Effector memory CD4-positive, alpha-beta T cell (primary cell): Measurements from ENCODE around the gene ELOB.

ENCODE experiments used
- DNase-seq, 3 donors: peaks; one replicate each; pipeline ENCODE4 v3.0.0-alpha.2; 2020
- H3K27ac ChIP-seq: 2 replicates; pipeline ENCODE4 v1.7.0; 2013; ENCODE audit warnings: mild to moderate bottlenecking, low read length, moderate library complexity; ENCODE audit not compliant: insufficient read depth, poor library complexity, severe bottlenecking
- H3K27me3 ChIP-seq: replicated peaks from 2 replicates; pipeline ENCODE4 v1.7.0; 2013; ENCODE audit warnings: mild to moderate bottlenecking, low read length; ENCODE audit not compliant: insufficient read depth, control insufficient read depth, poor library complexity, severe bottlenecking
- H3K36me3 ChIP-seq: 2 replicates; pipeline ENCODE4 v1.7.0; 2013; ENCODE audit warnings: mild to moderate bottlenecking, low read length, moderate library complexity; ENCODE audit not compliant: control insufficient read depth, insufficient read depth
- H3K4me1 ChIP-seq: 2 replicates; pipeline ENCODE4 v1.7.0; 2013; ENCODE audit warnings: low read length, mild to moderate bottlenecking; ENCODE audit not compliant: control insufficient read depth, insufficient read depth, poor library complexity, severe bottlenecking
- H3K4me3 ChIP-seq: 2 replicates; pipeline ENCODE4 v1.7.0; 2013; ENCODE audit warnings: low read length, low read depth, mild to moderate bottlenecking; ENCODE audit not compliant: insufficient read depth, poor library complexity, severe bottlenecking
- H3K9me3 ChIP-seq: 2 replicates; pipeline ENCODE4 v1.7.0; 2013; ENCODE audit warnings: mild to moderate bottlenecking, low read length, moderate library complexity; ENCODE audit not compliant: control insufficient read depth

Gene ELOB

GRCh38 chr16:2819179-2819938, 42.3 kb upstream of the ELOB start:
- peaks cover 3% of the 10 kb centered on the region for H3K27me3 ChIP-seq

GRCh38 chr16:2818272-2818876, 41.3 kb upstream of the ELOB start:
- Histone ChIP-seq H3K4me1 (no peaks in the 10 kb centered on the region), H3K27me3 (peaks cover 3% of the 10 kb centered on the region), H3K9me3 (no peaks in the 10 kb centered on the region), H3K27ac (no peak overlapping the region), H3K36me3 (no peaks in the 10 kb centered on the region), H3K4me3 (no peak overlapping the region)
- DNase-seq: no peak

More at GRCh38 chr16:2819179-2819938, 42.3 kb upstream of the ELOB start:
- no peak overlapping the region for H3K4me3 ChIP-seq
- H3K36me3 ChIP-seq: no peaks in the 10 kb centered on the region
- H3K27ac ChIP-seq: no peak overlapping the region
- no peaks in the 10 kb centered on the region for H3K9me3 ChIP-seq
- no peaks in the 10 kb centered on the region for H3K4me1 ChIP-seq
- no peak for DNase-seq

- Histone ChIP-seq H3K36me3 (no peaks in the 10 kb centered on the region), H3K9me3 (no peaks in the 10 kb centered on the region), H3K27me3 (peaks cover 3% of the 10 kb centered on the region), H3K4me1 (no peaks in the 10 kb centered on the region), H3K4me3 (no peak overlapping the region), H3K27ac (no peak overlapping the region)
- DNase-seq: no peak
Measured at GRCh38 chr16:2817340-2818271, 40.5 kb upstream of the ELOB start.

DNA sequence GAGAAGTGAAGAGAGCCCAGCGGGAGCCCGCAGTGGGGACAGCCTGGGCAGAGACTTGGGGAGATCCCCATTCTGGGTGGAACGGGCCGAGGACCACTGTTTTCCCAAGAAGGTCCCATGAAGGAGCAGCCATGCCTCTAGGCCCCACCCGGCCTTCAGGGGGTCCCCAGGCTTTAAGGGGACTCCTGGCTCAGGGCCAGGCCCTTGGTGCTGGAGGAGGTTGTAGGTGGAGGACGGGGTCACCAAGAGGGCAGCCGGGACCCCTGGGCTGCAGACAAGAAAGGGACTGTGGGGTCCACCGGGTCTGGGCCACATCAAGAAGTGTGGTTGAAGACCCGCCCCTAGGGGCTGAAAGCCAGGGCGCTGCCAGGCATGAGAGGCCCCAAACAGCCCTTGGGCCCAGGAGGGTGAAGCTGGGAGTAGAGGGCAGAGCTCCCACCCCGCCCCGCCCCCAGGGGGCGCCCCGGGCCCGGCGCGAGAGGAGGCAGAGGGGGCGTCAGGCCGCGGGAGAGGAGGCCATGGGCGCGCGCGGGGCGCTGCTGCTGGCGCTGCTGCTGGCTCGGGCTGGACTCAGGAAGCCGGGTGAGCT, 39.8 kb upstream of the ELOB start, which contains the start of gene PRSS21:
PRSS21 (plus strand) TSS at position 487 of the 589 bp plus-strand sequence; CDS start at position 519, 32 bp downstream.
- H3K27ac ChIP-seq: no peak within 1 kb of the TSS
- peaks cover 3% of the 10 kb centered on the region for H3K27me3 ChIP-seq
- H3K4me3 ChIP-seq: no peak within 1 kb of the TSS
- peak in 1 of 3 donors; percentile 4 for DNase-seq
- H3K9me3 ChIP-seq: no peaks in the 10 kb centered on the region
- no peaks in the 10 kb centered on the region for H3K36me3 ChIP-seq
- H3K4me1 ChIP-seq: no peaks in the 10 kb centered on the region

- H3K36me3 ChIP-seq: no peaks in the 10 kb centered on the region
- no peak overlapping the region for H3K4me3 ChIP-seq
- H3K27me3 ChIP-seq: peaks cover 3% of the 10 kb centered on the region
- H3K9me3 ChIP-seq: no peaks in the 10 kb centered on the region
- H3K4me1 ChIP-seq: no peaks in the 10 kb centered on the region
- no peak overlapping the region for H3K27ac ChIP-seq
- no peak for DNase-seq
Measured at GRCh38 chr16:2815299-2815771, 38.3 kb upstream of the ELOB start.

DNA sequence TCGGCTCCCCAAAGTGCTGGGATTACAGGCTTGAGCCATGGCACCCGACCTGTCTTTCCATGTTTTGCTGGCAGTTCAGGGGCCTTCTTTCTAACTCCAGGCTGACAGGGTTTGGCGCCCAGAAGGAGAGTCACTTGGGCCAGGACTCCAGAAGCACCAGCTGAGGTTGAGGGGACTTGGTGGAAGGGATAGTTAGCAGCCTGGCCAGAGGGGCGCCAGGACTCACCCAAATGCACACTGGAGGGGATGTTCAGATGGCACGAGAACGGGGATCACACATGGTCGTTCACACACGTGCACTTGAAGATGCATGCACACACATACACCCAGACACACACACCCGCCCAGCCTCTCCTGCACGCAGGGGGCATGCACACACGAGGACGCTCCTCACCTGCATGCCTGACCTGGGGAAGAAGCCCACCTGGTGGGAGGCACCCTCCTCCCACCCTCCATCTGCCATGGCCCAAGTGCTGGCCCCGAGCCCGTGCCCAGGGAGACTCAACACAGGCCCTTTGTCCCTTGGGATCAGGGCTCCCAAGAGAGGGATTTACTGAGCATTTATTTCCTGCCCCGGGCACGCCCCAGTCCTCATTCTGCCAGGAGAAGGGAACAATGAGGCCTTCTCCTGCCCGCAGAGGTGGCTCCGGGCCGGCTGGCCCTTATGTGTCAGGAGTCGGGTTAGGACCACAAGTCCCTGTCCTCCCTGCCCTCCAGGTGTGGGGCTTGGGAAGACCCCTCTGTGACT, 37.6 kb upstream of the ELOB start:
- H3K27me3 ChIP-seq: peaks cover 3% of the 10 kb centered on the region

GRCh38 chr16:2813771-2814221, 36.7 kb upstream of the ELOB start:
- Histone ChIP-seq H3K9me3 (no peaks in the 10 kb centered on the region), H3K4me1 (no peaks in the 10 kb centered on the region), H3K4me3 (no peak overlapping the region), H3K36me3 (no peaks in the 10 kb centered on the region), H3K27me3 (peaks cover under 1% of the 10 kb centered on the region), H3K27ac (no peak overlapping the region)
- DNase-seq: no peak

More for the DNA sequence above, 37.6 kb upstream of the ELOB start:
- H3K9me3 ChIP-seq: no peaks in the 10 kb centered on the region
- no peaks in the 10 kb centered on the region for H3K36me3 ChIP-seq
- no peak overlapping the region for H3K27ac ChIP-seq
- no peaks in the 10 kb centered on the region for H3K4me1 ChIP-seq
- H3K4me3 ChIP-seq: no peak overlapping the region
- DNase-seq: no peak

- Histone ChIP-seq H3K27ac (no peak overlapping the region), H3K4me3 (no peak overlapping the region), H3K27me3 (no peaks in the 10 kb centered on the region), H3K4me1 (no peaks in the 10 kb centered on the region), H3K9me3 (no peaks in the 10 kb centered on the region), H3K36me3 (no peaks in the 10 kb centered on the region)
- DNase-seq: no peak
Measured at GRCh38 chr16:2811703-2812471, 34.8 kb upstream of the ELOB start.
